Smooth muscle cell (in vitro differentiated cells): ENCODE results near the gene SLC25A26. TPM values are rescaled to one million over a fixed set of nuclear protein-coding genes. Genes with fewer than 3 reads are reported as not detected.
A peak's percentile ranks its signal among the peaks of the same experiment; 100 is the strongest.

Experiments used
- DNase-seq: peaks from one replicate; lab custom pipeline; 2025; ENCODE audit not compliant: unreplicated experiment; lab: John Stamatoyannopoulos, UW
- H2AFZ ChIP-seq: fragments of 200-600 bp; sonication (generic); 2 replicates; pipeline ENCODE4 v1.6.0; 2016; ENCODE audit warnings: antibody characterized with exemption, low read depth, mild to moderate bottlenecking
- H3F3A ChIP-seq: fragments of 200-600 bp; sonication (generic); 2 replicates; pipeline ENCODE4 v1.6.0; 2017; ENCODE audit warnings: antibody characterized with exemption, low read depth
- H3K27ac ChIP-seq: fragments of 200-600 bp; sonication (generic); 2 replicates; pipeline ENCODE4 v1.5.1; 2016; ENCODE audit warnings: low read depth, mild to moderate bottlenecking
- H3K27me3 ChIP-seq: fragments of 200-600 bp; sonication (generic); 2 replicates; pipeline ENCODE4 v1.6.1; 2016; ENCODE audit warnings: low read depth, mild to moderate bottlenecking
- H3K36me3 ChIP-seq: fragments of 200-600 bp; sonication (generic); 2 replicates; pipeline ENCODE4 v1.5.1; 2016; ENCODE audit warnings: low read depth
- H3K4me1 ChIP-seq: fragments of 200-600 bp; sonication (generic); 2 replicates; pipeline ENCODE4 v1.5.1; 2016; ENCODE audit warnings: low read depth
- H3K4me2 ChIP-seq: fragments of 200-600 bp; sonication (generic); 2 replicates; pipeline ENCODE4 v1.6.0; 2016; ENCODE audit warnings: mild to moderate bottlenecking
- H3K4me3 ChIP-seq: fragments of 200-600 bp; sonication (generic); 2 replicates; pipeline ENCODE4 v1.5.1; 2016; ENCODE audit warnings: mild to moderate bottlenecking
- H3K79me2 ChIP-seq: fragments of 200-600 bp; sonication (generic); 2 replicates; pipeline ENCODE4 v1.6.0; 2016; ENCODE audit warnings: low read depth, mild to moderate bottlenecking
- H3K9ac ChIP-seq: fragments of 200-600 bp; sonication (generic); 2 replicates; pipeline ENCODE4 v1.6.0; 2016; ENCODE audit warnings: low read depth
- H3K9me3 ChIP-seq: fragments of 200-600 bp; sonication (generic); replicated peaks from 2 replicates; pipeline ENCODE4 v1.5.1; 2016; ENCODE audit warnings: low read depth
- H4K20me1 ChIP-seq: fragments of 200-600 bp; sonication (generic); 2 replicates; pipeline ENCODE4 v1.6.0; 2016; ENCODE audit warnings: low read depth
- WGBS: methylation state at CpG from one replicate; pipeline ENCODE4 v1.1.7; 2016; ENCODE audit warnings: low lambda C conversion rate; 5-methylcytosine and 5-hydroxymethylcytosine counted together
- polyA plus RNA-seq: library from polyadenylated mRNA; unstranded; fragments of >200 nt; fragmentation: Nextera tagmentation; extraction: Ambion mirVana; gene quantifications from 2 replicates; pipeline ENCODE4 v1.2.1, GENCODE V29; 2016
- total RNA-seq: library from RNA; depleted of rRNA; stranded (reverse); fragments of >200 nt; gene quantifications from 2 replicates; pipeline ENCODE4 v1.2.3, GENCODE V29; 2014
- TF ChIP-seq, protein P1 (sequence below): fragments of 200-600 bp; sonication (generic); IDR thresholded peaks from 2 replicates; pipeline ENCODE4 v1.5.1; 2017; ENCODE audit warnings: borderline replicate concordance, mild to moderate bottlenecking, antibody characterized with exemption; ENCODE audit not compliant: insufficient read depth, poor library complexity, severe bottlenecking

The SLC25A26 gene
- total and polyA plus RNA-seq, 2 experiments from 2014 or later, result 8.9 to 18.9 TPM

DNA sequence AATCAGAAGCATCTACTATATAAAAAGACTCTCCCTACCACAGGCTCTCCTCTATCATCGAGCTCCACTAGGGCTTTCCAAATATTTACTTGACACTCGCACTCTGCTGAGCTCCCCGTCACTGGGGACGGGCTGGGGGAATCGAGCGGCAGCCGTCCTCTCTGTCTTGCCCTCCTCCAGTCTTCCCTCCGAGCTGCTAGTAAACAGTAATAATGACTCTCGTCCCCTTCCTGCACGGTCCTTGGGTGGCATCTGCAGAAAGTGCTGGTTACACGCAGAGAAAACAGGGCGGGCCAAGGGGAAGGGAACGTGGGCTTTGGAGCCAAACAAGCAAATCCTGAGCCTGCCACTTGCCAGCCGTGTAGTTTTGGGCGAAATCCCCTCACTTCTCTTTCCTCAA lies 183.4 kb downstream of the SLC25A26 start:
- H3F3A ChIP-seq, result peaks cover 7% of the 10 kb centered on the region
- no peak overlapping the region for H2AFZ ChIP-seq
- no peaks in the 10 kb centered on the region for H3K36me3 ChIP-seq
- no peaks in the 10 kb centered on the region for H3K9me3 ChIP-seq
- H3K9ac ChIP-seq, result no peak overlapping the region
- H3K4me3 ChIP-seq, result no peak overlapping the region
- H4K20me1 ChIP-seq, result no peaks in the 10 kb centered on the region
- H3K27ac ChIP-seq, result no peak overlapping the region
- TF ChIP-seq, protein P1, sequence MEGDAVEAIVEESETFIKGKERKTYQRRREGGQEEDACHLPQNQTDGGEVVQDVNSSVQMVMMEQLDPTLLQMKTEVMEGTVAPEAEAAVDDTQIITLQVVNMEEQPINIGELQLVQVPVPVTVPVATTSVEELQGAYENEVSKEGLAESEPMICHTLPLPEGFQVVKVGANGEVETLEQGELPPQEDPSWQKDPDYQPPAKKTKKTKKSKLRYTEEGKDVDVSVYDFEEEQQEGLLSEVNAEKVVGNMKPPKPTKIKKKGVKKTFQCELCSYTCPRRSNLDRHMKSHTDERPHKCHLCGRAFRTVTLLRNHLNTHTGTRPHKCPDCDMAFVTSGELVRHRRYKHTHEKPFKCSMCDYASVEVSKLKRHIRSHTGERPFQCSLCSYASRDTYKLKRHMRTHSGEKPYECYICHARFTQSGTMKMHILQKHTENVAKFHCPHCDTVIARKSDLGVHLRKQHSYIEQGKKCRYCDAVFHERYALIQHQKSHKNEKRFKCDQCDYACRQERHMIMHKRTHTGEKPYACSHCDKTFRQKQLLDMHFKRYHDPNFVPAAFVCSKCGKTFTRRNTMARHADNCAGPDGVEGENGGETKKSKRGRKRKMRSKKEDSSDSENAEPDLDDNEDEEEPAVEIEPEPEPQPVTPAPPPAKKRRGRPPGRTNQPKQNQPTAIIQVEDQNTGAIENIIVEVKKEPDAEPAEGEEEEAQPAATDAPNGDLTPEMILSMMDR, result no peak
- H3K79me2 ChIP-seq, result peaks cover 5% of the 10 kb centered on the region
- no peak for DNase-seq
- peaks cover 32% of the 10 kb centered on the region for H3K4me1 ChIP-seq
- no peak overlapping the region for H3K4me2 ChIP-seq
- no peaks in the 10 kb centered on the region for H3K27me3 ChIP-seq
- 84% methylated on average over 15 of the region's 15 CpGs for WGBS

- H3K4me1 ChIP-seq, result peaks cover 32% of the 10 kb centered on the region
Observed at GRCh38 chr3:66404903-66405700, 184.3 kb downstream of the SLC25A26 start.

DNA sequence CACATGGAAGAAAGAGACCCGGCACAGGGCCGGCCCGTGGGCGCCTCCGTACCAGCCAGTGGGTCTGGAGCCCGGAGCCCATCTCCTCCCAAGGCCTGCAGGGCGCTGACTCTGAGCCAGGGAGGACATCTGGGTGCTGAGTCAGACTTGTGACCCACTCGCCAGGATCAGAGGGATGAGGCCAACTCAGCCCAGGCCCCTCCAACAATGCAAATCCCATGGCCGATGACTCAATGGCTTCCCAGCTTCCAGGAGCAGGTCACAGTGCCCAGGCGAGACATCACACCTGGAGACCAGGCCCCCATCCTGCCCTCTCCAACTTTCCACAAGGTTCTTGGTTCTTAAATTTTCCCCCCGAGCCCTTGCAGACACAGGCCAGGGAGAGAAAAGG lies 184.9 kb downstream of the SLC25A26 start:
- TF ChIP-seq, protein P1, result no peak
- peak overlapping the region; percentile 61 for H3K27ac ChIP-seq
- no peaks in the 10 kb centered on the region for H3K9me3 ChIP-seq
- no peaks in the 10 kb centered on the region for H4K20me1 ChIP-seq
- H3K4me3 ChIP-seq, result no peak overlapping the region
- no peak for DNase-seq
- H3F3A ChIP-seq, result peaks cover 7% of the 10 kb centered on the region
- 29% methylated on average over 11 of the region's 11 CpGs for WGBS
- no peaks in the 10 kb centered on the region for H3K36me3 ChIP-seq
- peaks cover 31% of the 10 kb centered on the region for H3K4me1 ChIP-seq
- H3K9ac ChIP-seq, result no peak overlapping the region
- peak overlapping the region; percentile 45 for H3K4me2 ChIP-seq
- H3K79me2 ChIP-seq, result peaks cover 5% of the 10 kb centered on the region
- no peaks in the 10 kb centered on the region for H3K27me3 ChIP-seq
- no peak overlapping the region for H2AFZ ChIP-seq

More at GRCh38 chr3:66404903-66405700, 184.3 kb downstream of the SLC25A26 start:
- peaks cover 7% of the 10 kb centered on the region for H3F3A ChIP-seq
- no peaks in the 10 kb centered on the region for H4K20me1 ChIP-seq
- 90% methylated on average over 32 of the region's 32 CpGs for WGBS
- no peaks in the 10 kb centered on the region for H3K27me3 ChIP-seq
- no peaks in the 10 kb centered on the region for H3K9me3 ChIP-seq
- H2AFZ ChIP-seq, result no peak overlapping the region
- H3K36me3 ChIP-seq, result no peaks in the 10 kb centered on the region
- H3K4me3 ChIP-seq, result no peak overlapping the region
- TF ChIP-seq, protein P1, result no peak
- H3K27ac ChIP-seq, result peak overlapping the region; percentile 61
- H3K4me2 ChIP-seq, result peak overlapping the region; percentile 45
- no peak overlapping the region for H3K9ac ChIP-seq
- peaks cover 5% of the 10 kb centered on the region for H3K79me2 ChIP-seq
- no peak for DNase-seq
